Sigmoid colon (tissue), 3 donors: ENCODE data around the gene MYL6B.

Source experiments
- CTCF ChIP-seq, 4 experiments: fragments of 450-650 bp in 3 of 4; fragments of 200-600 bp in 1 of 4; IDR thresholded peaks; one replicate each; pipeline ENCODE4 v1.5.1; 2016 to 2019; ENCODE audit warnings: antibody characterized with exemption in 4 of 4, mild to moderate bottlenecking in 3 of 4, moderate library complexity in 2 of 4
- POLR2A ChIP-seq, 2 donors: fragments of 450-650 bp; IDR thresholded peaks; one replicate each; pipeline ENCODE4 v1.6.1; 2016; ENCODE audit warnings: antibody characterized with exemption in 2 of 2, mild to moderate bottlenecking in 2 of 2, moderate library complexity in 2 of 2

DNA sequence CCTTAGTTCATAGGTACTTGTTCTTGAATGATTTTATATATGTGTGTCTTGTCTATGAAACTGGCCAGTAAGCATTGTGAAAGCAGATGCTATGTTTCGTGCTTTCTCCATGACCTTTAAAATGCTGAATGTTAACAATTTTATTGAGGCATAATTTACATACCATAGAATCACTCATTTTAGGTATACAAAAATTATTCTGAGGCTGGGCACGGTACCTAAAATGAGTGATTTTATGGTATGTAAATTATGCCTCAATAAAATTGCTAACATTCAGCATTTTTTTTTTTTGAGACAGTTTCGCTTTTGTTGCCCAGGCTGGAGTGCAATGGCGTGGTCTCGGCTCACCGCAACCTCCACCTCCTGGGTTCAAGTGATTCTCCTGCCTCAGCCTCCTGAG lies 17.5 kb upstream of the MYL6B start:
- TF ChIP-seq CTCF (IDR thresholded peaks at IDR 0.05) (no peak), POLR2A (IDR thresholded peaks at IDR 0.05) (no peak)
